HepG2 (cell line): ENCODE data around the gene ZFP14. TPM values are rescaled to one million over a fixed set of nuclear protein-coding genes. Genes with fewer than 3 reads are reported as not detected.

Experiments used
- ATAC-seq: fragments of 200-7000 bp; cut with Tn5 transposase; 3 replicates; pipeline ENCODE4 v1.9.1; 2020; ENCODE audit warnings: mild to moderate bottlenecking, moderate library complexity
- BruUV-seq: library from RNA; stranded (reverse); fragments of 400-500 nt; replicated peaks from 2 replicates; lab custom pipeline; 2021; lab: Mats Ljungman, UMichigan
- CTCF ChIA-PET: fragments of 300-600 bp; formaldehyde crosslinking; extraction: SDS; loops from one replicate; lab custom pipeline; 2021; ENCODE audit warnings: low total read pairs, inconsistent platforms, low intra/inter-chr PET ratio; lab: Yijun Ruan, JAX
- POLR2A ChIA-PET: fragments of 350-600 bp; sonication (Branson Sonifier 250); formaldehyde crosslinking; loops from one replicate; lab custom pipeline; 2020; ENCODE audit warnings: antibody characterized with exemption, inconsistent platforms; lab: Yijun Ruan, JAX
- DNase-seq: peaks from one replicate; pipeline ENCODE4 v3.0.0-alpha.2; 2015; ENCODE audit warnings: low spot score
- FAIRE-seq: peaks from 3 replicates; lab custom pipeline; 2011; peaks lifted over from hg19 to GRCh38; lab: Jason Lieb, UNC
- H2AFZ ChIP-seq: one replicate; pipeline ENCODE4 v1.6.1; 2011; ENCODE audit warnings: low read length, inconsistent platforms
- H3K27ac ChIP-seq: fragments of 300-600 bp; 3 replicates; pipeline ENCODE4 v1.8.0; 2011; ENCODE audit warnings: mixed run types, mild to moderate bottlenecking, mixed read lengths, low read length, inconsistent platforms; ENCODE audit not compliant: insufficient read depth; ENCODE audit errors: extremely low read length
- H3K27me3 ChIP-seq, 2 experiments: fragments of 200-600 bp in 1 of 2; 2 replicates in 1 of 2; 3 replicates in 1 of 2; pipeline versions ENCODE4 v1.6.0 to v1.8.0; 2011; ENCODE audit warnings: low read length in 2 of 2, mild to moderate bottlenecking in 2 of 2, moderate library complexity in 2 of 2, inconsistent platforms in 1 of 2; ENCODE audit not compliant: insufficient read depth in 2 of 2, control insufficient read depth in 1 of 2
- H3K36me3 ChIP-seq, 2 experiments: fragments of 200-600 bp in 1 of 2; replicated peaks in 1 of 2; 2 replicates in 1 of 2; 3 replicates in 1 of 2; pipeline versions ENCODE4 v1.5.1 to v1.8.0; 2011; ENCODE audit warnings: low read length in 2 of 2, inconsistent platforms in 1 of 2; ENCODE audit not compliant: insufficient read depth in 2 of 2, control insufficient read depth in 1 of 2
- H3K4me1 ChIP-seq: 2 replicates; pipeline ENCODE4 v1.5.1; 2012; ENCODE audit warnings: low read length, inconsistent platforms; ENCODE audit not compliant: insufficient read depth
- H3K4me2 ChIP-seq: 2 replicates; pipeline ENCODE4 v1.6.0; 2011; ENCODE audit warnings: low read depth, low read length, inconsistent platforms
- H3K4me3 ChIP-seq, 3 experiments: fragments of 200-600 bp in 1 of 3; sonication (generic), shearing (Covaris generic) in 1 of 3; replicated peaks in 1 of 3; 2 replicates each; pipeline ENCODE4 v1.5.1; 2011 to 2016; ENCODE audit warnings: low read length in 3 of 3, inconsistent platforms in 2 of 3, low read depth in 2 of 3, mild to moderate bottlenecking in 2 of 3, control low read depth in 1 of 3, mixed read lengths in 1 of 3; ENCODE audit not compliant: insufficient read depth in 1 of 3
- H3K79me2 ChIP-seq: one replicate; pipeline ENCODE4 v1.6.1; 2011; ENCODE audit warnings: low read length, inconsistent platforms; ENCODE audit not compliant: insufficient read depth
- H3K9ac ChIP-seq: 2 replicates; pipeline ENCODE4 v1.6.0; 2011; ENCODE audit warnings: mild to moderate bottlenecking, low read depth, low read length, inconsistent platforms; ENCODE audit not compliant: insufficient read depth
- H3K9me3 ChIP-seq: 2 replicates; pipeline ENCODE4 v1.5.1; 2012; ENCODE audit warnings: mild to moderate bottlenecking, low read length
- H4K20me1 ChIP-seq: 2 replicates; pipeline ENCODE4 v1.6.0; 2011; ENCODE audit warnings: inconsistent platforms, mild to moderate bottlenecking, low read length, moderate library complexity; ENCODE audit not compliant: insufficient read depth
- ATF6 ChIP-seq: sonication (generic); formaldehyde crosslinking; conservative IDR thresholded peaks from 2 replicates; pipeline ENCODE4 v1.4.0; 2020; ENCODE audit warnings: missing genetic modification reagents
- CBX2 ChIP-seq, 2 experiments: fragments of 200-600 bp in 1 of 2; sonication (generic); formaldehyde crosslinking in 1 of 2; IDR thresholded peaks; 2 replicates each; pipeline versions ENCODE4 v1.7.0 to v1.8.1; 2018 to 2022; ENCODE audit warnings: low read depth in 2 of 2, low read length in 1 of 2, mild to moderate bottlenecking in 1 of 2, missing genetic modification reagents in 1 of 2
- E2F1 ChIP-seq: sonication (generic); formaldehyde crosslinking; IDR thresholded peaks from 2 replicates; pipeline ENCODE4 v1.5.0; 2020; ENCODE audit warnings: missing genetic modification reagents
- ESRRA ChIP-seq: sonication (generic); formaldehyde crosslinking; IDR thresholded peaks from 2 replicates; pipeline ENCODE4 v1.5.1; 2020; ENCODE audit warnings: mild to moderate bottlenecking, low read depth, missing genetic modification reagents
- FOSL2 ChIP-seq: sonication (generic); formaldehyde crosslinking; IDR thresholded peaks from 2 replicates; pipeline ENCODE4 v1.4.0; 2020; ENCODE audit warnings: missing genetic modification reagents
- GPBP1L1 ChIP-seq: sonication (generic); formaldehyde crosslinking; IDR thresholded peaks from 2 replicates; pipeline ENCODE4 v1.5.0; 2020; ENCODE audit warnings: mild to moderate bottlenecking, missing genetic modification reagents
- MAFK ChIP-seq, 2 experiments: IDR thresholded peaks in 1 of 2; conservative IDR thresholded peaks in 1 of 2; 2 replicates each; pipeline ENCODE4 v1.6.1; 2011; ENCODE audit warnings: improper control_type of control experiment in 2 of 2, low read length in 2 of 2
- MYNN ChIP-seq: sonication (generic); formaldehyde crosslinking; IDR thresholded peaks from 2 replicates; pipeline ENCODE4 v1.4.0; 2020; ENCODE audit warnings: mild to moderate bottlenecking, low read depth, missing genetic modification reagents
- NAIF1 ChIP-seq: sonication (generic); formaldehyde crosslinking; IDR thresholded peaks from 2 replicates; pipeline ENCODE4 v1.5.0; 2020; ENCODE audit warnings: mild to moderate bottlenecking, missing genetic modification reagents, borderline replicate concordance
- POLR2A ChIP-seq, 2 experiments: IDR thresholded peaks; 2 replicates each; pipeline ENCODE4 v1.6.1; 2011; ENCODE audit warnings: low read depth in 2 of 2, low read length in 2 of 2, mild to moderate bottlenecking in 1 of 2, moderate library complexity in 1 of 2; ENCODE audit not compliant: insufficient read depth in 1 of 2
- PREB ChIP-seq: sonication (generic); formaldehyde crosslinking; IDR thresholded peaks from 2 replicates; pipeline ENCODE4 v1.4.0; 2020; ENCODE audit warnings: missing genetic modification reagents
- SALL1 ChIP-seq: sonication (generic); formaldehyde crosslinking; IDR thresholded peaks from 2 replicates; pipeline ENCODE4 v1.8.0; 2022; ENCODE audit warnings: mild to moderate bottlenecking, missing genetic modification reagents
- SMARCE1 ChIP-seq: fragments of 450-650 bp; IDR thresholded peaks from 2 replicates; pipeline ENCODE4 v1.6.1; 2017; ENCODE audit warnings: borderline replicate concordance
- SRF ChIP-seq: IDR thresholded peaks from 2 replicates; pipeline ENCODE4 v1.6.1; 2011; ENCODE audit warnings: mild to moderate bottlenecking, low read depth, low read length, moderate library complexity
- TCF7 ChIP-seq: sonication (generic); IDR thresholded peaks from 2 replicates; pipeline ENCODE4 v1.6.1; 2016; ENCODE audit warnings: antibody characterized with exemption, low read depth
- THYN1 ChIP-seq: sonication (generic); formaldehyde crosslinking; IDR thresholded peaks from 2 replicates; pipeline ENCODE4 v1.8.1; 2023; ENCODE audit warnings: low read depth, mild to moderate bottlenecking, moderate library complexity, missing genetic modification reagents, borderline replicate concordance
- ZNF10 ChIP-seq: sonication (generic); formaldehyde crosslinking; IDR thresholded peaks from 2 replicates; pipeline ENCODE4 v1.4.0; 2020; ENCODE audit warnings: mild to moderate bottlenecking, low read depth, missing genetic modification reagents, borderline replicate concordance
- ZNF354B ChIP-seq: sonication (generic); formaldehyde crosslinking; IDR thresholded peaks from 2 replicates; pipeline ENCODE4 v1.8.0; 2022; ENCODE audit warnings: mild to moderate bottlenecking, missing genetic modification reagents
- ZNF607 ChIP-seq: sonication (generic); formaldehyde crosslinking; IDR thresholded peaks from 2 replicates; pipeline ENCODE4 v1.5.1; 2020; ENCODE audit warnings: missing genetic modification reagents, mild to moderate bottlenecking, borderline replicate concordance
- WGBS: methylation state at CpG from one replicate; pipeline ENCODE4 v1.1.6; 2017; ENCODE audit warnings: low lambda C conversion rate; 5-methylcytosine and 5-hydroxymethylcytosine counted together
- in situ Hi-C: cut with HindIII; loops from 2 replicates; pipeline ENCODE4 v1.10.0; 2017; ENCODE audit warnings: low pct_unique_long_range_greater_than_20kb; ENCODE audit not compliant: extremely low pct_ligation_motif_present
- intact Hi-C: fragments of 100-400 bp; cut with micrococcal nuclease; formaldehyde crosslinking; loops from one replicate; pipeline ENCODE4 v1.10.0; 2022; ENCODE audit not compliant: unreplicated experiment
- polyA plus RNA-seq, 8 experiments: library from polyadenylated mRNA; depleted of rRNA in 3 of 8; stranded (reverse) in 7 of 8; unstranded in 1 of 8; fragments of >200 nt; fragmentation: Illumina TruSeq in 4 of 8; extraction: Trizol in 4 of 8; gene quantifications; 2 replicates each; pipeline versions ENCODE4 v1.2.1 to v1.2.3, GENCODE V29; 2011 to 2016; ENCODE audit warnings: low read depth in 4 of 8, missing spikeins in 1 of 8, mixed read lengths in 1 of 8; ENCODE audit not compliant: insufficient read depth in 1 of 8
- total RNA-seq, 5 experiments: library from RNA; depleted of rRNA; stranded (reverse); fragments of >200 nt; fragmentation: Illumina TruSeq; extraction: Trizol; gene quantifications; 2 replicates each; pipeline ENCODE4 v1.2.3, GENCODE V29; 2016; ENCODE audit warnings: low read depth in 1 of 5

The ZFP14 gene
- total and polyA plus RNA-seq, 2 of the 13 experiments (the other 11 are each of a cell fraction or from before 2014, with no cell fraction given), result 2.0 to 5.0 TPM

- no peak for TF ChIP-seq ZNF10
- TF ChIP-seq, all 625 proteins: peak for 0
These were observed 25.5 kb upstream of the ZFP14 start (continued) for GRCh38 chr19:36404498-36404897.

- peaks cover 0 to 17% of the 10 kb centered on the region in 2 experiments; a peak in 3 of 5 replicates for H3K36me3 ChIP-seq
- no peak overlapping the region for H3K9ac ChIP-seq
- H4K20me1 ChIP-seq, result no peaks in the 10 kb centered on the region
- no peaks in the 10 kb centered on the region for H3K27me3 ChIP-seq
- ATAC-seq (no peak), FAIRE-seq (no peak), DNase-seq (no peak)
- POLR2A ChIA-PET, result no interaction called here
- peaks cover 20% of the 10 kb centered on the region for H3K9me3 ChIP-seq
- H3K27ac ChIP-seq, result no peak overlapping the region
- CTCF ChIA-PET, result no interaction called here
- intact Hi-C loops (no loop called here), in situ Hi-C loops (no loop called here)
- H3K79me2 ChIP-seq, result no peaks in the 10 kb centered on the region
- WGBS, result 64% methylated on average over 7 of the region's 7 CpGs
- H3K4me2 ChIP-seq, result no peak overlapping the region; the same call in 1 of the 2 replicates
- no peak overlapping the region for H3K4me3 ChIP-seq
- no TSS peak for BruUV-seq
- H3K4me1 ChIP-seq, result no peaks in the 10 kb centered on the region
- no peak for TF ChIP-seq E2F1 (CRISPR knock-in tag)
- TF ChIP-seq GPBP1L1, result no peak
- no peak for TF ChIP-seq ESRRA (CRISPR knock-in tag)
- no peak for TF ChIP-seq MYNN
- TF ChIP-seq NAIF1 (CRISPR knock-in tag), result no peak
- TF ChIP-seq MAFK (conservative IDR thresholded peaks at IDR 0.05 in 1 of 2, IDR thresholded peaks at IDR 0.05 in 1 of 2; ENCODE audit: low read length in 2 of 2), result no peak
- TF ChIP-seq ZNF607 (CRISPR knock-in tag), result no peak
- no peak for TF ChIP-seq ZNF354B (CRISPR knock-in tag)
- no peak for TF ChIP-seq CBX2 (IDR thresholded peaks at IDR 0.05; ENCODE audit: low read depth, low read length)
- no peak for TF ChIP-seq CBX2 (CRISPR knock-in tag; IDR thresholded peaks at IDR 0.05; ENCODE audit: low read depth)
- no peak for TF ChIP-seq FOSL2
- no peak for TF ChIP-seq POLR2A (IDR thresholded peaks at IDR 0.05; ENCODE audit: insufficient read depth in 1 of 2, low read depth in 2 of 2, low read length in 2 of 2)
- TF ChIP-seq THYN1 (CRISPR knock-in tag), result no peak
- TF ChIP-seq SALL1, result no peak
- TF ChIP-seq SRF, result no peak
- TF ChIP-seq PREB (CRISPR knock-in tag), result no peak
- no peak for TF ChIP-seq SMARCE1
- TF ChIP-seq TCF7, result no peak
- no peak for TF ChIP-seq ATF6 (CRISPR knock-in tag)
- no peak overlapping the region for H2AFZ ChIP-seq
These were observed 22.5 kb upstream of the ZFP14 start for GRCh38 chr19:36401475-36401874.
